HepG2 (cell line): ENCODE results near the gene PRCD. TPM values are rescaled to one million over a fixed set of nuclear protein-coding genes. Genes with fewer than 3 reads are reported as not detected.

Experiments used
- polyA plus RNA-seq, 8 experiments: library from polyadenylated mRNA; depleted of rRNA in 3 of 8; stranded (reverse) in 7 of 8; unstranded in 1 of 8; fragments of >200 nt; fragmentation: Illumina TruSeq in 4 of 8; extraction: Trizol in 4 of 8; gene quantifications; 2 replicates each; pipeline versions ENCODE4 v1.2.1 to v1.2.3, GENCODE V29; 2011 to 2016; ENCODE audit warnings: low read depth in 4 of 8, missing spikeins in 1 of 8, mixed read lengths in 1 of 8; ENCODE audit not compliant: insufficient read depth in 1 of 8
- small RNA-seq, 3 experiments: library from RNA; depleted of rRNA; stranded (forward); fragments of <200 nt; gene quantifications; one replicate each; pipeline ENCODE3, GENCODE V24; 2012; ENCODE audit warnings: low read depth in 2 of 3, low replicate concordance in 1 of 3; ENCODE audit not compliant: insufficient read length in 3 of 3, insufficient read depth in 2 of 3
- total RNA-seq, 5 experiments: library from RNA; depleted of rRNA; stranded (reverse); fragments of >200 nt; fragmentation: Illumina TruSeq; extraction: Trizol; gene quantifications; 2 replicates each; pipeline ENCODE4 v1.2.3, GENCODE V29; 2016; ENCODE audit warnings: low read depth in 1 of 5

Gene PRCD
- total and polyA plus RNA-seq, 2 of the 13 experiments (the other 11 are each of a cell fraction or from before 2014, with no cell fraction given): 0.51 TPM; not detected in 1

Small RNA genes lying within 50 kb of the gene (small RNA-seq; reads per million reads assigned to genes)
- gene SNORD1A: 0 reads per million in 3 experiments
- 3,078 to 26,351 (median 14,359) reads per million in 3 experiments for gene SNORD1B

Other genes with a start within 250 kb of the PRCD start
- gene QRICH2, start 231.8 kb upstream of the PRCD start, total RNA-seq (2016; rRNA removed; fragmentation: Illumina TruSeq; extraction: Trizol): 2.7 and 3.7 TPM in 2 replicates
- gene QRICH2, start 231.8 kb upstream of the PRCD start, polyA plus RNA-seq (2011; rRNA removed): 5.7 and 11.5 TPM in 2 replicates
- gene PRPSAP1, start 186.1 kb upstream of the PRCD start, total RNA-seq (2016; rRNA removed; fragmentation: Illumina TruSeq; extraction: Trizol): 91.1 and 115 TPM in 2 replicates
- gene PRPSAP1, start 186.1 kb upstream of the PRCD start, polyA plus RNA-seq (2011; rRNA removed): 314 and 325 TPM in 2 replicates
- 111 and 160 TPM in 2 replicates for gene SPHK1, start 155.4 kb upstream of the PRCD start, total RNA-seq (2016; rRNA removed; fragmentation: Illumina TruSeq; extraction: Trizol)
- 129 and 137 TPM in 2 replicates for gene SPHK1, start 155.4 kb upstream of the PRCD start, polyA plus RNA-seq (2011; rRNA removed)
- 21.5 and 22.3 TPM in 2 replicates for gene UBE2O, start 86.9 kb upstream of the PRCD start, total RNA-seq (2016; rRNA removed; fragmentation: Illumina TruSeq; extraction: Trizol)
- 23.5 and 30.4 TPM in 2 replicates for gene UBE2O, start 86.9 kb upstream of the PRCD start, polyA plus RNA-seq (2011; rRNA removed)
- gene AANAT, start 72.4 kb upstream of the PRCD start, total RNA-seq (2016; rRNA removed; fragmentation: Illumina TruSeq; extraction: Trizol): not detected in 2 replicates
- 0.03 and 0.07 TPM in 2 replicates for gene AANAT, start 72.4 kb upstream of the PRCD start, polyA plus RNA-seq (2011; rRNA removed)
- gene RHBDF2, start 38.6 kb upstream of the PRCD start, total RNA-seq (2016; rRNA removed; fragmentation: Illumina TruSeq; extraction: Trizol): 4.2 and 7.8 TPM in 2 replicates
- 24.2 and 27.6 TPM in 2 replicates for gene RHBDF2, start 38.6 kb upstream of the PRCD start, polyA plus RNA-seq (2011; rRNA removed)
- gene CYGB, start 2.3 kb upstream of the PRCD start, total RNA-seq (2016; rRNA removed; fragmentation: Illumina TruSeq; extraction: Trizol): 27.1 and 28.9 TPM in 2 replicates
- 18.9 and 23.3 TPM in 2 replicates for gene CYGB, start 2.3 kb upstream of the PRCD start, polyA plus RNA-seq (2011; rRNA removed)
- 0.49 and 0.84 TPM in 2 replicates for gene ST6GALNAC2, start 45.8 kb downstream of the PRCD start, total RNA-seq (2016; rRNA removed; fragmentation: Illumina TruSeq; extraction: Trizol)
- gene ST6GALNAC2, start 45.8 kb downstream of the PRCD start, polyA plus RNA-seq (2011; rRNA removed): 0.12 and 0.30 TPM in 2 replicates
- gene ST6GALNAC1, start 103.7 kb downstream of the PRCD start, total RNA-seq (2016; rRNA removed; fragmentation: Illumina TruSeq; extraction: Trizol): not detected in 2 replicates
- gene ST6GALNAC1, start 103.7 kb downstream of the PRCD start, polyA plus RNA-seq (2011; rRNA removed): not detected in 2 replicates
- gene MXRA7, start 170.9 kb downstream of the PRCD start, total RNA-seq (2016; rRNA removed; fragmentation: Illumina TruSeq; extraction: Trizol): 28.0 and 44.8 TPM in 2 replicates
- gene MXRA7, start 170.9 kb downstream of the PRCD start, polyA plus RNA-seq (2011; rRNA removed): 112 and 139 TPM in 2 replicates
- 41.0 and 49.1 TPM in 2 replicates for gene JMJD6, start 186.6 kb downstream of the PRCD start, total RNA-seq (2016; rRNA removed; fragmentation: Illumina TruSeq; extraction: Trizol)
- gene JMJD6, start 186.6 kb downstream of the PRCD start, polyA plus RNA-seq (2011; rRNA removed): 33.6 and 36.0 TPM in 2 replicates
- 39.7 and 39.9 TPM in 2 replicates for gene METTL23, start 186.8 kb downstream of the PRCD start, total RNA-seq (2016; rRNA removed; fragmentation: Illumina TruSeq; extraction: Trizol)
- 85.4 and 104 TPM in 2 replicates for gene METTL23, start 186.8 kb downstream of the PRCD start, polyA plus RNA-seq (2011; rRNA removed)
- 249 and 319 TPM in 2 replicates for gene SRSF2, start 197.3 kb downstream of the PRCD start, total RNA-seq (2016; rRNA removed; fragmentation: Illumina TruSeq; extraction: Trizol)
- 306 and 308 TPM in 2 replicates for gene SRSF2, start 197.3 kb downstream of the PRCD start, polyA plus RNA-seq (2011; rRNA removed)
- 19.4 and 36.3 TPM in 2 replicates for gene MFSD11, start 198.1 kb downstream of the PRCD start, total RNA-seq (2016; rRNA removed; fragmentation: Illumina TruSeq; extraction: Trizol)
- gene MFSD11, start 198.1 kb downstream of the PRCD start, polyA plus RNA-seq (2011; rRNA removed): 25.2 and 26.1 TPM in 2 replicates